Cerebellar cortex (tissue), 1 donor: ENCODE measurements around the gene GSE1.

Experiments used
- DNase-seq: peaks from one replicate; pipeline ENCODE4 v3.0.0-alpha.2; 2015; ENCODE audit warnings: low spot score

Gene GSE1

DNA sequence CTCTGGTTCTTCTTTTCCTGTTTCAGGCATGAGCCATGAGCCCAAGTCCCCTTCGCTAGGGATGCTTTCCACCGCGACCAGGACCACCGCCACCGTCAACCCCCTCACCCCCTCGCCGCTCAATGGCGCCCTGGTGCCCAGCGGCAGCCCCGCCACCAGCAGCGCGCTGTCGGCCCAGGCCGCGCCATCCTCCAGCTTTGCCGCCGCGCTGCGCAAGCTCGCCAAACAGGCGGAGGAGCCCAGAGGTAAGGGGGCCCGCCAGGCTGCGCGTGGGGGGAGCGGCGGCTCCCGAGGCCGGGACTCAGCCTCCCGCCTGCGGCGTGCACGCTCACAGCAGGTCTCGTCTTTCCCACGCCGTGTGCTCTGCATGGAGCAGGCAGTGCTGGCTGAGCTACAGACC, 20.8 kb downstream of the GSE1 start:
- DNase-seq = no peak

DNA sequence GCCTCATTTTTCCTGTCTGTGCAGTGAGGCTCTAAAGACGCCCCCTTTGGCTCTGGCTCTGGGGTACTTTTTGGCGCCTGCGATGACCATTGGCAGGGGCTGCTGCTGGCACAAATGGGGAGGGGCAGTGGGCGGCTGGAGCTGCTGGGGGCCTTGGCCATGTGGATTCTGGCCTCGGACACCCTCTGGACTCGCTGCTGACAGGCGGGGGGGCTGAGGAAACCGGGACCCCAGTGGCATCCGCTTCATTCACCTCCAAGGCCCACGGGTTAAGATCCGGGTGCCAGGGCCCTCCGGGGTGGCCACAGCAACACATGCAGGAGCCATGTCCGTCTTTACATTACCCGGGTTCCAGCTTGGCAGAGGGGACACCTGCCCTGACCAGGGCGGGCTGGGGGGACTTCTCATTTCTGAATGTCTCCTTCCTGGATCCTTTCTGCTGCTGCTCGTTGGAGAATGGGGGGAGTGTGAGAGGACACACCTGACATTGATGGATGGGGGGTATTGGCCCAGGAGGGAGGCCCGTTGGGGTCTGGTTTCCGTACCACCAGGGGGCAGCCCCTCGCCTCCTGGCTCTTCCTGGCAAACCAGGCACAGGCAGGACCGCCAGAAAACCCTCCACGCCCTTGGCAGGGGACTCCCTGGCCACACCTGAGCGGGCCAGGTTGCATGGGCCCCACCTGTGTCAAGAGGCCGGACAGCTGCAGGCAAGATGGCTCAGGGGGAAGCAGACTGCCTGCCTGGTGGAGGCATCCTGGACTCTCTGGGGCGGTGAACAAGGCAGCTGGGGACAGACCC, 21.8 kb downstream of the GSE1 start:
- no peak for DNase-seq

DNA sequence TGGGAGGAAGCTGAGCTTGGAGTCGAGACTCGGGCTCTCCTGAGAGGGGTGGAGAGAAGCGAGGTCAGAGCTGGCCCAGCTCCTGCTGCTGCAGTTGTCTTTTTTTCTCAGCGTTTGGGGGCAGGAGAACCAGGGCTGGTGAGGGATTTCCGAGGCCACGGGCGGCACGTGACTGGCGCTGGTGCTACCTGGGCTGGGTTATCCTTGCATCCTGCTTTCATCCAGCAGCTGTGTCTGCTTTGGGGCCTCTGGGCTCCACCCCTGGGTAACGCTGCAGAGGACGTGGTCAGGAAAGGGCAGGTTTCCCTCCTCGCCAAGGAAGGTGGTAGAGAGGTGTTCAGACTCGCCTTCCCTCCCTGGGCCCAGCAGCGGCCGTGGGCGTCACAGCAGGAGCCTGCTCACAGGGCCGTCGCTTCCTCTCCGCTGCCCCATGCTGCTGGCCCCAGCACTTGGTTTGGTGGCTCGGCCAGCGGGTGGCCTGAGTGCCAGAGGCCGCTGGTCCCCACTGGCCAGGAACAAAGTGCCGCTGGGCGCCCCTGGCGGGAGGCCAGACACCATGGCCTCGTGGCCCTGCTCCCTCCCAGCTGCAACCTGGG, 22.5 kb downstream of the GSE1 start:
- DNase-seq = no peak

DNA sequence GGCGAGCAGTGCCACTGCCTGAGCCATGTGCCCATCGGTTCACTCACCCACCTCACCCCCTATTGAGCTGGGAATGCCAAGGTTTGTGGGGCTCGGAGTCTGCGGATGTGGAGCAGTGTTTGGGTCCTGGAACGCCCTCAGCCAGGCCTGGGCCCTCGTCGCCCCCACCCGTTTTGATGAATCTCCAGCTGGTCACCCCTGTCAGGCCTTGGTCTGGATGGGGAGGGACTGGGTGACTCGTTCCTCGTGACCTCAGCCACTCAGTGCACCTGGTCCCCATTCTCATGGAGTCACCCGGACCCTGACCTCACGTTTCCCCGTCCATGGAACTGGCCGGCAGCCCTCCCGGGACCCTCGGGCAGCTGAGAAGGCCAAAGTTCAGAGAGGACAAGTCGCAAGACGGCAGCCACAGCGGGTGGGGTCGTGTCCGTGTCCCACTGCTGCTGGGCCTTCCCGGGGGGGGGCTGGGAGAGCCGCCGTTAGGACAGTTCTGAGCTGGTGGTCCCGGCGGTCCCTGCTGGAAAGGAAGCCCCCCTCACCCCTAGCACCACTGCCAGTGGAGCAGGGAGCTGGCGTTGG, 23.2 kb downstream of the GSE1 start:
- no peak for DNase-seq

DNA sequence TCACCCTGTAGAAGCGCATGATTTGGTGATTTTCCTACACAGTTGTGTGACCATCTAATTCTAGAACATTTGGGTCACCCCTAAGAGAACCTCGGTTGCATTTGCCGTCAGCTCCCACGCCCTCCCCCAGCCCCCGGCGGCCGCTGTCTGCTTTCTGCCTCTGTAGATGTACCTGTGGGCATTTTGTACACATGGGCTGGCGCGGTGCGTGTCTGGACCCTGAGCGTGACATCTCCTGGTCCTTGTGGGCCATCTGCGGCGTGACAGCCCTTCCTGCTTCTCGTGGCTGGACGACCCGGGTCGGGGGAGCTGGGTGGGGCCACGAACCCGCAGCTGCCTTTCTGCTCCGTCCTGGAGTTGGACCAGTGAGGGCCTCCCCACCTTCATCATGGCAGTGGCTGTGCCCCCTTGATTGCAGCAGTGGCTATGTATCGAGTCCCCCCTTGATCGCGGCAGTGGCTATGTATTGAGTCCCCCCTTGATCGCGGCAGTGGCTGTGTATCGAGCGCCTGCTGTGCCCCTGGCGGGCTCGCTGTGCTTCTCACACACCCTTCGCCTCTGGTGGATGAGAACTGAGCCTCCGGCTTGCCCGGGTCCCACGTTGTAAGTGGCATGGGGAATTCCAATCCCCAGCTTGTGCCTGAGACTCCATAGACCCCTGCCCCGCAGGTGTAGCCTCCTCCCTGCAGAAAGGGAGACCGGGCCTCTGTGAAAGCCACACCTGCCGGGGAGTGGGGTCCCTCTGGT, 24.1 kb downstream of the GSE1 start:
- DNase-seq = no peak

DNA sequence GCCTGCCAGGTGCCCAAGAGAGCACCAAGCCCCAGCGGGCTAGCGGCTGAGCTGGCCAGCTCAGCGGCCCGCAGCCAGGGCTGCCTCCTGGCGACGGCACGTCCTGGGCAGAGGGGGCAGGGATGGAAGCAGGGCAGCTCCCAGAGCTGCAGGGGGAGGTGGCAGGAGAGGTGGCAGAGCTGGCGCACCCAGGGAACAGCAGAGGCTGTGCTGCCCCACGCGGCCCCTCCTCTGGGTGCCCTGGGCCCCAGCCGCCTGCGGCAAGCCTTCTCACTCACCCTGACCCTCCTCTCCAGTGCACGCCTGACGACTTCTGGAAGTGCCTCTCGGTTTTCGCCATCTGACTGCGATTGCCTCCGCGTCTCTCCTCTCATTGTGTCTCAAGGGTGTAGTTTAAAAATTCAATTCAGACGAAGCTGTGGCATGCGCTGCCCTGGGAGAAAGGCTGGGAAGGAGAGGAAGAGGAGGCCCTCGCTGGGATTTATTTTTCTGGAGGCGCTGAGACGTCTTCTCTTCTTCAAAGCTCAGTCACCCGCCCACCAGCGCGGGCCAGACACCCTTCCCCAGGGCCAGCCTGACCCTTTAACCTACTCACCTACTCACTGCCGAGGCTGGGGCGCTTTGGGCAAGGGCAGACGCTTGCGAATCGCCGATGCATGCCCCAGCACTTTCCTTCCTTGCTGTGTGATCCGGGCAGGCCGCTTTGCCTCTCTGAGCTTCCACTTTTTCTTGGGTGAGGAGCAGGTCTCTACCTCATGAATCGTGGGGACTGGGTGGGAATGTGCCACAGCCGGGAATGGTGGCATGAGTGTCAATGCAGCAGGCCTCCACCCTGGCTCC, 24.9 kb downstream of the GSE1 start:
- no peak for DNase-seq

DNA sequence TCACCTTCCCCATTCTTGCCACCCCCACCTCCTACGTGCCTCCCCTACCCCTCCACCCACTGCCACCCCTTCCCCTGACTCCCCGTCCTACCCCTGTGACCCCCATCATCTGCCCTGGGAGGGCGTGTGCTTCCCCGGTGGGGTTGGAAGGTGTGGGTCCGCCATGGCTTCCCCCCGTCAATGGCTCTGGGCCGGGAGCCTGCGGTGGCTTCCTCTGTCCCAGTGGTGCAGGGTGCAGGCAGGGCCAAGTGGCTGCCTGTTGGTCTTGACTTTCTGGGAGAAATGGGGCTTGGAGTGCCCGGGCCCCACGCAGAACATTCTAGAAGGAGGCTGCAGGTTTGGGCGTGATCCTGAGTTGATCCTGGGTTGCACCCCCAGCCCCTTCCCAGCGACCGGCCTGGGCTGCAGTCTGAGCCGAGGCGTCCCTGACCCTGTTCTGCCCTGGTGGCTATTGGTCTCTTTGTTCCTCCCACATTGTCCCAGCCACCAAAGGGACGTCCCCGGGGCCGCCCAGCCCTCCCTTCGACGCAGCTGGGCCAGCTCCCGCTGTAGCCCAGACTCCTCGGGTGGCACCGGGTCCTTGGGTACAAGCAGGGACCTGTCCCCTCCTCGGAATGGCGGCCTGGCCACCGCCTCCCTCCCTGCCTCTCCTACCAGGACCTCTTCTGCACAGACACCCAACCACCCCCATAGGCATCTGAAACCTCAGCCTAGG, 25.7 kb downstream of the GSE1 start:
- no peak for DNase-seq

DNA sequence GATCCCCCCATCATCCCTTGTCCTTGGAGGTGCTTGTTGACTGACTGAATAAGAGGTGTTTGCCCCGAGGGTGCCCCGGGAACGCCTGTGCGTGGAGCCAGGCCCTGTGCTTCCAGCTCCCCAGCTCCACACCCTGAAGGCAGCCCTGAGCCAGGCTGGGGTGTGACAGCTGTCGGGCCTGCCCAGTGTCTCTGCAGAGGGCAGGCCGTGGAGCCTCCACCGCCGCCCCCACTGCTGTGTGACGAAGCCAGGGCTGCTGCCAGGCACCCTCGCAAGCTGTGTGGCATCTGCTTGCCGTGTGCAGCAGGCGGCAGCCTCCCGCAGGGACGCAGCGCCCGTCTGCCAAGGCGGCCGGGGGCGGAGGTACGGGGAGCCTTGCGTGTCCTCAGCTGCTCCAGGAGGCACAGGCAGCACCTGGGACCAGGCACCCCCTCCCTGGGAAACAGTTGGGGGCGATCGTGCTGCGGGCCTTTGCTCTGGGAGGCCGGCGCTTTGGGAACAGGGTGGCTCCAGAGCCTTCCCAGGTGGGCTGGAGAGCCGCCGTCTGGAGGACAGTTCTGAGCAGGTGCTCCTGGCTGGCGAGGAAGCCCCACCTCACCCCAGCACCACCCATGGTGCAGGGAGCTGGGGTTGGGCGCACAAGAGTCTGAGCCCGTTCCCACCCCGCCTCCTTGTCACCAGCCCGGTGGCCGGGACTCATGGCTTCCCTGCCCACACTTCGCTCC, 26.6 kb downstream of the GSE1 start:
- no peak for DNase-seq

DNA sequence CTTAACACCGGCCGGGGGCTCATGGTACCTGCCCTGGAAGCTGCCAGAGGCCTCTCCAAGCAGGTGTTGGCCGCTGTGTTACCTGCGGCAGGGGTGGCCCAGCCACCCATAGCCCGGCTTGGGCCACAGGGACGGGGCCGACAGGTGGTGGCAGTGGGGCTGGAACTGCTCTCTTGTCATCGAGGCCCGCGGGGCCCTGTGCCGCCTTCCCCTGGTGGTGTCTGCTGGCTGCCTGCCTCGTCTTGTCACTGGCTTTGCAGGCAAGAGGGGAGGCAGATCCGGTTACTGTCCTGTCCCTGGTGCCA, 27.1 kb downstream of the GSE1 start:
- DNase-seq = no peak

DNA sequence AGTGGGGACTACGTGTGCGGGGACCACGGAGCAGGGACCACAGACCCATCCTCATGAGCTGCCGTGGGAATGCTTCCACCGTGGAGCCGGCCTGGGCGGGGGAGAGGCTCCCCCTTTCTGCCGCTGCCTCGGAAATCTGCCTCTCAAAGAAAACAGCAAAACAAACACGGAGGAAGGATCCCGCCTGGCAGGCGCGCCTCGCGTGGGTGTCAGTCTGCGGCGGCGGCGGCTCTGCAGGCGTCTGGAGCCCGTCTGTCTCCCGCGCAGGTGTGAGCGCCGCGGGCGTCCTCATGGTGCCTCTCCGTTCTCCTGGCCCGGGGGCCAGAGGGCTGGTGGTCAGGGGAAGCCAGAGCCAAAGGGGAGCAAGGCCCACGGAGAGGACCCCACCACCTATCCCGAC, 27.5 kb downstream of the GSE1 start:
- DNase-seq = no peak

DNA sequence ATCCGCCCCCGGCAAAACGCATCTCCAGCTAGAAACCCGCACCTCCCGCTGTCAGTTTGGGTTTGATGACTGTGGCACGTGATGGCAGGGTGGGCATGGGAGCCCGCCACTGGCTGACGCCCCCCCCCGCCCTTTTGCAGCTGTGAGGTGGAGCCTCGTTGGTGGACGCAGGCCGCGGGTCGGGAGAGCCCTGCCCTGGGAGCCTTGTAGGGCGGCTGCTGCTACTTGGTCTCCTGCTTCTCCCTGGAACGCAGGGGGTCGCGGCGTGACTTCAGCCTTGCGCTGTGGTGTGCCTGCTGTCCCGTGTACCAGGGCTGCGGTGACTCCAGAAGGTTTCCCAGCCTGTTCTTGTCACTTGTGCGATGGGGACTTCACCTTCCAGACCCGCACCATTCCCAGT, 28.2 kb downstream of the GSE1 start:
- DNase-seq = no peak

DNA sequence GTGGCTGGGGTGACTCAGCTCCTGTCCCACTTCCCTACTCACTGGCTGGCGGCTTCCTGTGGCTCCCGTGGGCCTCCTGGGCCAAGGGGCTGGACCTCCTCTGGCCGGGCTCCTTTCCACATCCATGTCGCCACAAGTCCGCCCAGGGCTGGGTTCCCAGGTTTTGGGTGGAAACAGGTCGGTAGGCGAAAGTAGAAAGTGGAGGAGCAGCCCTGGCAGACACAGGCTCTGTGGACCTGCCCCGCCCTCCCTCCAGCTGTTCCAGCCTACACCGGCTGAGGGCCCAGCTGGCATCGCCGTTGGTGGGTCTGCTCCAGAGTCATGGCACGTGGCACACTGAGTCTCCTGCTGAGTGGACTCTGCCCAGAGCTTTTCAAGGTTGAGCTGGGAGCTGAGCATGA, 28.7 kb downstream of the GSE1 start:
- no peak for DNase-seq

DNA sequence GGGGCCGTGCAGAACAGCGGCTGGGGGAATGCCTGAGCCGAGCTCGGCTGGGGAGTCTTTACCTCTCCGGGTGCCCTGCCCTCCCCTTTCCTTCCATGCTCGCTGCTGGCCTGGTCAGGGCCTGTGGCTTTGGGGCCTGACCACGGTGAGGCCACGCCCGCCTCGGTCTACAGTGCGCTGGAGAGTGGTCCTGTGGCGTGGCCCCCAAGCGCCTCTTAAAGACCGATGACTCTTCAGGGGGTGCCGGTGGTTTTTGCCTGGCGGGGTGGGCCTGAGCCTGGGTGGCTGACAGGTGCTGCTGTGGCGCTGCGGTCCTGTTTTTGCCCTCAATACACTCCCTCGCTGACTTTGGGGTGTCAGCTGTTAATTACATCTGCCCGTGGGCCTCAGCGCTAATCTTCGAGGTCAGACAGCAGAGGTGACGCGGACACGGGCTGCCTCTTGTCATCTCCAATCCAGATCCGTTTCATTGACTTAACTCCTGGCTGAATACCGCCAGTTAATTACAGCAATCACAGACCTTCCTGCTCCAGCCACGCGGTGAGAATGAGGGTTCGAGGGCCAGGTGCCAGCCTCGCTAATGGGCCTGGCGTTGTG, 29.7 kb downstream of the GSE1 start:
- DNase-seq = no peak

DNA sequence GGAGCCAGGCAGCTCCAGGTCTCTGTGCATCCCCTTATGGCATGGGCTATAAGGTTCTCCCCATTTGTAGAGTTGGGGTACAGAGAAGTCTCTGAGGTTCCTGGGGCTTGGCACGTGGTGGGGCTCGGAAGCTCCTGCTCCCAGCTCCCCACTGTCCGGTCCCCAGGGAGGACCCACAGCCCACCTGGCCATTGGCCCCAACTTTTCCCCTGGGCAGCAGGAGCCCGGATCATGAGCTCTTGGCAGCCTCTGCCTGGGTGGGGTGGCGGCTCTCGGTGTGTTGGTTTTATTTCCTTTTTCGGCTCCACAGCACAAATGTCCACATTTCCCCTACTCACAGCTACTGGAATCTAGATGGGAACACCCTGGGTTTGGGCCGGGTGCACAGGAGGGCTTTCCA, 30.5 kb downstream of the GSE1 start:
- DNase-seq = no peak

DNA sequence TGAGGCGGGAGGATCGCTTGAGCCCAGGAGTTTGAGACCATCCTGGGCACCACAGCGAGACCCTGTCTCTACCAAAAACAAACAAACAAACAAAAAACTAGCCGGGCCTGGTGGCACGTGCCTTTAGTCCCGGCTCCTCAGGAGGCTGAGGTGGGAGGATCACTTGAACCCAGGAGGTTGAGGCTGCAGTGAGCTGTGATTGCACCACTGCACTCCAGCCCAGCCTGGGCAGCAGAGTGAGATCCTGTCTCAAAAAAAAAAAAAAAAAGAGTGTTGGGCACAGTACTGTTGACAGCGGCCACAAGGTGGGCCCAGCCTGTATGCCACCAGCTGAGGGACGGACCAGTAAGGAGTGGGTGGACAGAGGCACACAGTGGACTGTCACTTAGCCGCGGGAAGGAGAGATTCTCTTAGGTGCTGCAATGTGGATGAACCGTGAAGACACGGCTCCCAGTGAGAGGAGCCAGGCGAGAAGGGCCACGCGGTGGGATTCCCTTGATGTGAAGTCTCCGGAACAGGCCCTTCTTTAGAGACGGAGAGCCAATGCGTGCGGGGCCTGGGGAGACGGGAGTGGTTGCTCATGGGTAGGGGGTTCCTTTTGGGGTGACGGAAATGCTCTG, 31.1 kb downstream of the GSE1 start:
- DNase-seq = no peak

DNA sequence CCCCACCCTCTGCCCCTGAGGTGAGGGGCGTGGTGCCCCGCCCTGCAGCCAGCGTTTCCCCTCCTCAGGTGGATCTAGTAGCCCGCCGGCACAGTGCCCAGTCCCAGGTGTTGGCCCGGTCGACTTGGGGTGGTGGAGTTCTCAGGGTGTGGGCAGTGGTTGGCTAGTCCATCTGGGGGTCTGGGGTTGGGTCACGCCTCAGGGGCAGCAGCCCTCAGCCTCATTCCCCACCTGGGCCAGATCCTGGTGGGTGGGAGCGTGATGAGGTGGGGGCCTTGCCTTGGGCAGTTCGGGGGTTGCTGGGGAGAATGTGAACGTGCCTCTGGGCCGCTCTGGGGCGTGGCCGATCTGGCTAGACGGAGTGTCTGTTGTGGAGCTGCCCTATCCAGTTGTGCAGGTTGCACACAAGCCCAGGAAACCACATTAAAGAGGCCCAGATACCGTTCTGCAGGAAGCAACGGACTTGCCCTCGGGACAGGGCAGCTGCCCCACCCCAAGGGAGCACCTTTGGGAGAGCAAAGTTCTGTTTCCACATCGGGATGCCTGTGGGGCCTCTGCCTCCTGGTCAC, 32.0 kb downstream of the GSE1 start:
- no peak for DNase-seq

DNA sequence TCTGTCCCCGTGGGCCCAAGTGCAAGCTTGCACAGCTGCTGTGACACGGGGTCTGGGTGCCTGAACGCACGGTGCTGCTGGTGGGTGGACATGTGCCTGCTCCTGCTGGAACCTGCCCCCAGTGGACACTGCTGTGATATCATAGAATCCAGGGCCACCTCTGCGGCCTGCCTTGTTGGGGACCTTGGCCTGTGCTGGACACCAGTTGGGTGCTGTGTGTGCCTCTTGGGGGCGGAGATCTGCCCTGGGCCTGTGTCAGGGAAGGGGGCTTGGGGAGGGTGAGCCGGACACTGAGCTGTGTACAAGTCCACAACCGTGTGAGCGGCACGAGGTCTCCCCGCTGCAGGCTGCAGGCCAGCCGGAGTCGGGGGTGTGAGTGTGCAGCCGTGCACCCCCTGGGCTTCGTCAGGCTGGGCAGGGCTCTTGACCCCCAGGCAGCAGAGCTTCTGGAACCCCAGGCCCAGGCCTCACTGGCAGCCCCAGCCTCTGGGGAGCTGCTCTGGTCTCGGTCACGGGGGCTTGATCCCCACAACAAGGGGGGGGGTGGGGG, 33.3 kb downstream of the GSE1 start:
- no peak for DNase-seq

DNA sequence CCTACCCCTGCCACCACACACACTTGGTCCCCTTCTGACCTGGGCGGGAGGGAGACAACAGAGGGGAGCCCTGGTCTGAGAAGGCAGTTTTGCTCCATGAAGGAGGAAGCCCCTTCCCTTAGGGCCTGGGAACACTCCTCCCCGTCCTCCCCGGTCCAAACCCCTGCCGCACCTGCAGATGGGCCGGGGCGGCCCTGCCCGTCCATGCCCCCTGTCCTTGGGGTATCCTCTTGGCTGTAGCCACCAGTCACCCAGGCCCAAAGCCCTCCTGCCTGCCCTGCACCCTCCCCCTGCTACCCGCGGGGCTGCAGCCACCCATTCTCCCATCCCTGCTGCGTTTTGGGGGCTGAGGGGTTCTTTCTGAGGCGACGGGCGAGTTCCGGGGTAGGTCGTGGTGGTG, 33.9 kb downstream of the GSE1 start:
- no peak for DNase-seq

DNA sequence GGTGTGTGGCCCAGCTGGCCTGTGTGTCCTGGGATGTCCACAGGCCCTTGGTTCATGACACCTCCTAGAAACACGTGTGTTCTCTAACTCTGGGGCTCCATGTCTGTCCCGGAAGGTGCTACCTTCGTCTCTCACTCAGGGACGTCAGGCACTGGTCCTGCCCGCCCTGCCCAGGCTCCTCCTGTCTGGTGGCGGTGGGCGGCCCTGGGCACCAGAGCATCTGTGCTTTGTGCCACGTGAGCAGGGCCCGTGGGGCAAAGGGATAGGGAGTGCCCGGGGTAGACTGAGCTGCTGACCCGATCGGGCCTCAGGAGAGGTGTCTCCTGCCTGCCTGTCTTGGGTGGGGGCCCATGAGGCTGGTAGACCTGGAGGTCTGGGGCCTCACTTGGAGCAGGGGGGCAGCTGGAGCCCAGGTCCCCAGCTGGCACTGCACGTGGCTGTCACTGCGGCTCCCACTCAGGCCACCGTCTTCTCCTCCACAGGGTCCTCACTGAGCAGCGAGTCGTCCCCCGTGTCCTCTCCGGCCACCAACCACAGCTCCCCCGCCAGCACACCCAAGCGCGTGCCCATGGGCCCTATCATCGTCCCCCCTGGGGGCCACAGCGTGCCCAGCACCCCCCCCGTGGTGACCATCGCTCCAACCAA, 35.1 kb downstream of the GSE1 start:
- no peak for DNase-seq
